ENCODE results near the gene POM121. TPM values are rescaled to one million over a fixed set of nuclear protein-coding genes. Genes with fewer than 3 reads are reported as not detected.
"Not testable (repeated sequence)": the region's sequence is repeated elsewhere in the genome, so short reads cannot be mapped to it uniquely, and the experiment has no call there.

POM121 gene
- total RNA-seq, 5 donors from 2014 or later (not counting 1 experiment from before 2014, with no cell fraction given): 58.4 to 68.6 (median 65.9) TPM

- peaks cover 40% of the 10 kb centered on the region for H3K36me3 Mint-ChIP-seq
- Histone ChIP-seq H3K36me3 (ENCODE audit: control insufficient read depth in 2 of 2, extremely low read depth in 1 of 2, insufficient read depth in 1 of 2, low read length in 1 of 2) (peaks cover 0 to 51% of the 10 kb centered on the region in 2 donors), H3K4me1 (ENCODE audit: control insufficient read depth in 1 of 2, extremely low read depth in 1 of 2, insufficient read depth in 2 of 2, low read length in 2 of 2) (peaks cover 12 to 21% of the 10 kb centered on the region in 2 experiments)
- H3K9me3 ChIP-seq; H3K4me3 ChIP-seq (ENCODE audit: control insufficient read depth in 1 of 2, extremely low read depth in 1 of 2, low read length in 1 of 2); H3K9me3 Mint-ChIP-seq; H3K27me3 Mint-ChIP-seq; CTCF ChIA-PET; ATAC-seq (replicated peaks in 1 of 4); H3K27ac ChIP-seq (ENCODE audit: low read length); DNase-seq; H3K27me3 ChIP-seq (replicated peaks in 1 of 2; ENCODE audit: control insufficient read depth in 2 of 2, extremely low read depth in 1 of 2, insufficient read depth in 2 of 2, low read length in 1 of 2); POLR2A ChIA-PET; H3K27ac Mint-ChIP-seq; H3K4me3 Mint-ChIP-seq: not testable (repeated sequence)
- peaks cover 34 to 40% (median 34%) of the 10 kb centered on the region in 3 donors for H3K4me1 Mint-ChIP-seq
- 98% methylated on average over 6 of the region's 6 CpGs for WGBS (ENCODE audit: insufficient coverage)
These were observed 2.9 kb downstream of the POM121 start for GRCh38 chr7:72927791-72928190.

DNA sequence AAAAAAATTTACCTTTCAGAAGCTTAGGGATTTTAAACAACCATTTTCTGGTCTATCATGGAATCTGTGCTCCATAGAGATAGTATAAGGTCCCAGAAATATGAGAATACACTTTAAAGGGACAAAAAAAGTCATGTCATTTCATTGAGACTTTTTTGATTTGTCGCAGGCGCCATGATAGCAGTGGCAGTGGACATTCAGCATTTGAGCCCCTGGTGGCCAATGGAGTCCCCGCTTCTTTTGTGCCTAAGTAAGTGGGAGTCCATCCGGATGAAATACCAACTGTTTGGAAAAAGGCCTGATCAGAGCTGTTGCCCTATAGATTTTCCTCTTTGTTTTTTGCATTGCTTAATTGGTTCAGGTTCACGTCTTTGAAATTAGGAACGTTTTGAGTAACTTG, 3.3 kb downstream of the POM121 start:
- Mint-ChIP-seq H3K4me1 (peaks cover 32 to 37% (median 34%) of the 10 kb centered on the region in 3 donors), H3K36me3 (peaks cover 40% of the 10 kb centered on the region)
- H3K27ac ChIP-seq (ENCODE audit: low read length); H3K27me3 Mint-ChIP-seq; H3K9me3 ChIP-seq; H3K27ac Mint-ChIP-seq; ATAC-seq (replicated peaks in 1 of 4); H3K4me3 ChIP-seq (ENCODE audit: control insufficient read depth in 1 of 2, extremely low read depth in 1 of 2, low read length in 1 of 2); CTCF ChIA-PET; H3K9me3 Mint-ChIP-seq; H3K4me3 Mint-ChIP-seq; DNase-seq; POLR2A ChIA-PET; H3K27me3 ChIP-seq (replicated peaks in 1 of 2; ENCODE audit: control insufficient read depth in 2 of 2, extremely low read depth in 1 of 2, insufficient read depth in 2 of 2, low read length in 1 of 2): not testable (repeated sequence)
- peaks cover 12 to 21% of the 10 kb centered on the region in 2 experiments for H3K4me1 ChIP-seq (ENCODE audit: control insufficient read depth in 1 of 2, extremely low read depth in 1 of 2, insufficient read depth in 2 of 2, low read length in 2 of 2)
- WGBS (ENCODE audit: insufficient coverage): 100% methylated on average over 3 of the region's 6 CpGs
- peaks cover 0 to 53% of the 10 kb centered on the region in 2 donors for H3K36me3 ChIP-seq (ENCODE audit: control insufficient read depth in 2 of 2, extremely low read depth in 1 of 2, insufficient read depth in 1 of 2, low read length in 1 of 2)

GRCh38 chr7:72942022-72942705, 17.3 kb downstream of the POM121 start:
- H3K27ac Mint-ChIP-seq; POLR2A ChIA-PET; H3K27me3 ChIP-seq (replicated peaks in 1 of 2; ENCODE audit: control insufficient read depth in 2 of 2, extremely low read depth in 1 of 2, insufficient read depth in 2 of 2, low read length in 1 of 2); H3K27me3 Mint-ChIP-seq; H3K4me3 Mint-ChIP-seq; H3K9me3 Mint-ChIP-seq; CTCF ChIA-PET; H3K4me3 ChIP-seq (ENCODE audit: control insufficient read depth in 1 of 2, extremely low read depth in 1 of 2, low read length in 1 of 2); ATAC-seq (replicated peaks in 1 of 4); H3K27ac ChIP-seq (ENCODE audit: low read length); H3K9me3 ChIP-seq: not testable (repeated sequence)
- Histone ChIP-seq H3K36me3 (ENCODE audit: control insufficient read depth in 2 of 2, extremely low read depth in 1 of 2, insufficient read depth in 1 of 2, low read length in 1 of 2) (peaks cover 0 to 13% of the 10 kb centered on the region in 2 donors), H3K4me1 (ENCODE audit: control insufficient read depth in 1 of 2, extremely low read depth in 1 of 2, insufficient read depth in 2 of 2, low read length in 2 of 2) (peaks cover 15 to 17% of the 10 kb centered on the region in 2 experiments)
- DNase-seq: peak in 5 of 35 experiments; percentile 2 to 31 (median 13)
- 14% methylated on average over 1 of the region's 20 CpGs for WGBS (ENCODE audit: insufficient coverage)
- Mint-ChIP-seq H3K4me1 (peaks cover 16 to 27% (median 19%) of the 10 kb centered on the region in 3 donors), H3K36me3 (peaks cover 16% of the 10 kb centered on the region)

DNA sequence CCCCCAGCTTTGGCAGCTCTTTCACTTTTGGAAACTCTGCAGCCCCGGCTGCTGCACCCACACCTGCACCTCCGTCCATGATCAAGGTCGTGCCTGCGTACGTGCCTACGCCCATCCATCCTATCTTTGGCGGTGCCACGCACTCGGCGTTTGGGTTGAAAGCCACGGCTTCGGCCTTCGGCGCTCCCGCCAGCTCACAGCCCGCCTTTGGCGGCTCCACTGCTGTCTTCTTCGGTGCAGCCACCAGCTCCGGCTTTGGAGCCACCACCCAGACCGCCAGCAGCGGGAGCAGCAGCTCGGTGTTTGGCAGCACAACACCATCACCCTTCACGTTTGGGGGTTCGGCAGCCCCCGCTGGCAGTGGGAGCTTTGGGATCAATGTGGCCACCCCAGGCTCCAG, 18.1 kb downstream of the POM121 start:
- H3K9me3 ChIP-seq; POLR2A ChIA-PET; H3K9me3 Mint-ChIP-seq; H3K27ac Mint-ChIP-seq; H3K27me3 Mint-ChIP-seq; H3K4me3 Mint-ChIP-seq; ATAC-seq (replicated peaks in 1 of 4); CTCF ChIA-PET; H3K27me3 ChIP-seq (replicated peaks in 1 of 2; ENCODE audit: control insufficient read depth in 2 of 2, extremely low read depth in 1 of 2, insufficient read depth in 2 of 2, low read length in 1 of 2); DNase-seq; H3K4me3 ChIP-seq (ENCODE audit: control insufficient read depth in 1 of 2, extremely low read depth in 1 of 2, low read length in 1 of 2); H3K27ac ChIP-seq (ENCODE audit: low read length): not testable (repeated sequence)
- 100% methylated on average over 4 of the region's 25 CpGs for WGBS (ENCODE audit: insufficient coverage)
- Mint-ChIP-seq H3K36me3 (peaks cover 16% of the 10 kb centered on the region), H3K4me1 (peaks cover 10 to 19% (median 13%) of the 10 kb centered on the region in 3 donors)
- H3K4me1 ChIP-seq (ENCODE audit: control insufficient read depth in 1 of 2, extremely low read depth in 1 of 2, insufficient read depth in 2 of 2, low read length in 2 of 2): peaks cover 11 to 15% of the 10 kb centered on the region in 2 experiments
- H3K36me3 ChIP-seq (ENCODE audit: control insufficient read depth in 2 of 2, extremely low read depth in 1 of 2, insufficient read depth in 1 of 2, low read length in 1 of 2): peaks cover 0 to 13% of the 10 kb centered on the region in 2 donors

GRCh38 chr7:72944937-72945336, 20.0 kb downstream of the POM121 start:
- H3K36me3 ChIP-seq (ENCODE audit: control insufficient read depth in 2 of 2, extremely low read depth in 1 of 2, insufficient read depth in 1 of 2, low read length in 1 of 2): not testable (repeated sequence)
- ATAC-seq (replicated peaks in 1 of 4): peak in 1 of 4 experiments; percentile 9

DNA sequence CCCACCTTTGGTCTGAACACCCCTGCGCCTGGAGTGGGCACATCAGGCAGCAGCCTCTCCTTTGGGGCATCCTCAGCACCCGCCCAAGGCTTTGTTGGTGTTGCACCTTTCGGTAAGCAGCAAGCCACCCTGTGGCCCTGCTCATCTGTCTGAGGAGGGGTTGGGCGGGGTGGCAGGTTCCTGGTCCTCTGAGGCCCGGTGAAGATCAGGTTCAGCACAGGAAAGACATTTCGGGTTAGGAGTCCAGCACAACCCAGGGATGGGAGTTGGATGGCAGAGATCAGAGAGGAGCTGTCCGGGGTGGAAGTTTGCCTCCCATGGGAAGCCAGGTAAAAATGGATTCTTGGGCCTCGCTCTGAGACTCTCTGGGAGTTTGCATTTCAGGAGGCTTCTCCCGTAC, 20.7 kb downstream of the POM121 start:
- DNase-seq; H3K27me3 Mint-ChIP-seq; H3K4me1 ChIP-seq (ENCODE audit: control insufficient read depth in 1 of 2, extremely low read depth in 1 of 2, insufficient read depth in 2 of 2, low read length in 2 of 2); H3K27me3 ChIP-seq (replicated peaks in 1 of 2; ENCODE audit: control insufficient read depth in 2 of 2, extremely low read depth in 1 of 2, insufficient read depth in 2 of 2, low read length in 1 of 2); H3K27ac ChIP-seq (ENCODE audit: low read length); H3K27ac Mint-ChIP-seq; H3K4me3 ChIP-seq (ENCODE audit: control insufficient read depth in 1 of 2, extremely low read depth in 1 of 2, low read length in 1 of 2); H3K36me3 ChIP-seq (ENCODE audit: control insufficient read depth in 2 of 2, extremely low read depth in 1 of 2, insufficient read depth in 1 of 2, low read length in 1 of 2); H3K4me1 Mint-ChIP-seq; ATAC-seq (replicated peaks in 1 of 4); H3K4me3 Mint-ChIP-seq; CTCF ChIA-PET; H3K9me3 ChIP-seq; H3K36me3 Mint-ChIP-seq; POLR2A ChIA-PET; H3K9me3 Mint-ChIP-seq: not testable (repeated sequence)
- 100% methylated on average over 2 of the region's 9 CpGs for WGBS (ENCODE audit: insufficient coverage)

More at GRCh38 chr7:72944937-72945336, 20.0 kb downstream of the POM121 start:
- H3K27me3 Mint-ChIP-seq; H3K36me3 Mint-ChIP-seq; POLR2A ChIA-PET; H3K9me3 Mint-ChIP-seq; H3K4me1 ChIP-seq (ENCODE audit: control insufficient read depth in 1 of 2, extremely low read depth in 1 of 2, insufficient read depth in 2 of 2, low read length in 2 of 2); H3K27ac Mint-ChIP-seq; H3K9me3 ChIP-seq; H3K4me3 ChIP-seq (ENCODE audit: control insufficient read depth in 1 of 2, extremely low read depth in 1 of 2, low read length in 1 of 2); DNase-seq; H3K4me3 Mint-ChIP-seq; H3K27ac ChIP-seq (ENCODE audit: low read length); CTCF ChIA-PET; H3K27me3 ChIP-seq (replicated peaks in 1 of 2; ENCODE audit: control insufficient read depth in 2 of 2, extremely low read depth in 1 of 2, insufficient read depth in 2 of 2, low read length in 1 of 2); H3K4me1 Mint-ChIP-seq: not testable (repeated sequence)
- no CpG with 5 or more reads among the region's 15 CpGs for WGBS (ENCODE audit: insufficient coverage)

All from T-cell (primary cell).